Head of caudate nucleus (tissue), 42 donors: Measurements from ENCODE around the gene GRID1.

ENCODE experiments used
- DNase-seq, 42 donors: peaks; one replicate each; pipeline versions ENCODE4 v3.0.0 to v3.0.0-alpha.2; 2020 to 2021; ENCODE audit warnings: mixed read lengths in 7 of 42
- intact Hi-C: fragments of 100-400 bp; cut with DNase I; formaldehyde crosslinking; loops from one replicate; pipeline ENCODE4 v1.15.0; 2022

GRID1 gene

DNA sequence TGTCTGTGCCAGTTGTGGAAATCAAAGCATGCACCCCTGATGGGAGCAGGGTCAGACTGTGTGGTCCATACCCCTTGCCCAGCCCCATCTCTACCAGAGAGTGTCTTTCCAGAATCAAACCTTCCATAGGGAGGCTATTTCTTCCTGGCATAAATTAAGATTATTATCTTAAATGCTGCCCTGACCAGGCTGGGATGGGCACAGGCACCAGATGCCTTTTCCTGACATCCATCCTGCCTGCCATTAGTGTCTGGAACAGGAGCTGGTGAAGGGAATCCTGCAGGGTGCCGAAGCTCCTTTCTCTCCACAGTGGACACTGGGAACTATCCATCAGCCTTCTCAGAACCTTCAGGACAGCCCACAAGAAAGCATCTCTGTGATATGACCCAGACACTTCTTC is 296.3 kb downstream of the GRID1 start:
- peak in 3 of 42 donors; percentile 0 to 14 (median 3) for DNase-seq
- intact Hi-C loops = no loop called here

DNA sequence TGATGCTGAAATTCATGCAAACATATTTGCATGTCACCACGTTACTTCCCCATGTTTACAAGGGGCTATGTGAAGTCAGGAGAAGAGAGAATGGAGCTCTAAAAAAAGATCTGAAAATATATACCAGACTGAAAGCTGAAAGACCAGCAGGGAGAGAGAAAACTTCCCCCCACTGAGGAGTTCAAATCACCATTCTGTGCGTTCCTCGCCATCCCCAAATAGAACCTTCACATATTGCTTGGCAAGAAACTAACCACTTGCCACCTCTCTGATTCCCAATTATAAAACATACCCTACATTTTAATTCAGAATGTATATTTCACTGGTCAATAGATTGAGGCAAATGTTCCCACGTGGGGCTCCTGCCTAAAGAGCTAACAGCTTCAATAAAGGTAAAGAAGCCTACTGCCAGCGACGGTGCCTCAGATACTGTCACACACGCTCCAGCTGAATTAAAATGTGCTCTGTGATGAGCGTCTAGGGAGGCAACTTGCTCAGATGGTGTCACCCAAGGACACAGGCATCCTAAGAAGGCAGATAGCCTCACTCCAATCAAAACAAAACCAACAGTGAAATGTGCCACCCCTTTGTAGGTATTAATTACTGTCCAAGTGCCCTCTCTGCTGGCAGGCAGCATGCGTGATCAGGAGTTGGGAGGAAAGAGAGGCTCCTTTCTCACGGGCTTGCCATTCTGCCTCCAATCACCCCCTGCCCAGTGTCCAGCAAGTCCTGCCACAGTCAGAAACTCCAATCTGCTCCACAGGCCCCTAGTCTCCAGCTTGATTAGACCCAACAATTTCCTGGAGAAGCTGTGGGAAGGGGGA is 298.2 kb downstream of the GRID1 start:
- intact Hi-C loops = no loop called here
- peak in 13 of 42 donors; percentile 1 to 65 (median 43) for DNase-seq

DNA sequence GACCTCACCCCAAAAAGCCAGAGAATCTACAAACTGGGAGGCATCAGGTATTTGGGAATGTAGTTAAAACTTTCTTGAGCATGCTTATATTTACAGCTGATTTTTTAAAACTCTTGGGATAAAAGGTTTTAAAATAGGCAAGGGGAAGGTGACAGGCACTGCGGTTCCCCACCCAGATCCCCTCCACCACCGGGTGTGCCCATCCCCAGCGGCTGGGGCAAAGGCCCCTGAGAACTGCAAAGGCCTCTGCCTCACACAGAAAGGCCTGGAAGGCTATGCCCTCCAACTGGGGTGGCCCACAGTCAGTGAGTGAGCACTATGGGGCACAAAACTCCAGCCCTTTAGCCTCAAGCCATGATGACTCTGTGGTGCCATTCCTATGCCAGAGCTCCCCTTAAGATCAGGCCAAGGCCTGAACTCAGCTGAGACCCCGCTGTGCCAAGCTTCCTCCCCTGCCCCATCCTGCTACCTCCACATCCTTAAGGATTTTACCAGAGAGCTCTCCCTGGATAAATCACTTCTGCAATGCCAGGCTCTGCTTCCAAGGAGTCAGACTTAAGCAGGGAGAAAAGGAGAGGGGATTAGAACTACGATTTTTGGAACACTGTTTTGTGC is 299.1 kb downstream of the GRID1 start:
- DNase-seq = peak in 4 of 42 donors; percentile 3 to 16 (median 10)
- intact Hi-C loops = no loop called here

DNA sequence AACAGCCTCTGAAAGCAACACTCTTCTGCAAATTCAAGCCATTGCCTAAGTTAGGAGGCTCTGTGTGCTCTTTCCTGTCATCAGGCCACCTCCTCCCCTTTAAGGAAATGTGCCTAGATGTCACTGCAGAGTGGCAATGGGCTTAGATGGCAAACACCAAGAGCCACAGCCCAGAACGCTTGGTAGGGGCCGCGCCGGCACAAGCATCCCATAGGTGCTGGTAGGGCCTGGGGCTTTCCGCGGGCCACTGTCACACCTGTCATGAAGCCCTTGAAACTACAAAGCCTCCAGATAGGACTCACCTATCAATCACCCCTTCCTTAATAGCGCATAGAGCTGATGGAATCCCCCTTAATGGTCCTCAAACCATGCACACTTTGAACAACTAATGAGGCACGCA is 299.9 kb downstream of the GRID1 start:
- DNase-seq = peak in 3 of 42 donors; percentile 3 to 9 (median 7)
- intact Hi-C loops = no loop called here

DNA sequence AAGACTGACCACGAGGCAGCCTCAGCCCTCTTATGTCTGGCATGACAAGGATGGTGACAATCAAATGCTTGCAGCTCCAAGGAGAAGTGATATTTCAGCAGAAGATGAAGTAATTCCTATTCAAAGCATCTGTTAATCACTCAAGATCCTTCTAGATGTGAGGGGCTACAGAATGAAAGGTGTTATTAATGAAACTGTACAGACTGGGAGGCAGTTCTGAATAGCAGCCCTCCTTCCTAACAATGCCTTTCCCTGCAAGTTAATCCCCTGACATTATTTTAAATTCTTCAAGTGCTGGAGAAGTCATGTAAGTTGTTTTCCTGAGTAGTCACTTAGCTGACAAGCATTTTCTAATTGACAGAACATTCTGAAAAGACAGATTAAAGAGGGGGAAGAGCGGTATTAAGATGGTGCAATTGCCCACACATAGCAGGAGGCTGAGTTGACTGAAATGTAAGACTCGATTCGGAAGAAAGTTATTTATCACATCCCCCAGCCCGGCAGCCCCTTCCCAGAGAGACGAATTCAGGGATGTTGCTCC is 300.8 kb downstream of the GRID1 start:
- intact Hi-C loops = no loop called here
- DNase-seq = peak in 3 of 42 donors; percentile 21 to 33 (median 23)

DNA sequence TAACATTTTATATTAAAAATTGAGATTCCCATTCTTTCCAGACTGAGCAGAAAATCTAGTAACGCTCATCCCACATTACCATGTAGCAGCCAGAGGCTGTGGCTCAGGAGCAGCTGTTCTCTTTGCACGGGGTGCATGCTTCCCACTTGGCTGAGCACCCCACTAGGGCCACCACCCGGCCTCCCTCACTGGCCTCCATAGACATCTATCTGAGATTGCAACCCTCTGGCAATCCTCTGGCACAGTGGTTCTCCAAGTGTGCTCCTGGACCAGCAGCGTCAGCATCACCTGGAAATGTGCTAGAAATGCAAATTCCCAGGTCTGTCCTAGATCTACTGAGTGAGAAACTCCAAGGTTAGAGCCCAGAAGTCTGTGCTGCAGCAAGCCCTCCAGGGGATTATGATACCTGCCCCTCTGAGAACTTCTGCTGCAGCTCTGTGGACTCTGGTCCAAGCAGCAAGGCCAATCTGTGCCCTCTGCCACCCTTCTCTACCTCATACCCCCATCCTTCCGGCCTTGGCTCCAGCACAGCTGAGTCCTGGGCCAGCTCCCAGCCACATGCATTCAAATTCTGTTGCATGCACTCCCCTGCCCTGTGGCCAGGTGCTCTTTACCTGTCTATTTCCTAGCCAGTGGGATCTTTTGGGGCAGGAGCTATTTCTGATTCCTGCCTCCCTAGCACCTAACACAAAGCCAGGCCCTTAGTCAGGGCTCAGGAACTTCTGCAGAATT is 301.5 kb downstream of the GRID1 start:
- peak in 5 of 42 donors; percentile 9 to 25 (median 19) for DNase-seq
- intact Hi-C loops = no loop called here

DNA sequence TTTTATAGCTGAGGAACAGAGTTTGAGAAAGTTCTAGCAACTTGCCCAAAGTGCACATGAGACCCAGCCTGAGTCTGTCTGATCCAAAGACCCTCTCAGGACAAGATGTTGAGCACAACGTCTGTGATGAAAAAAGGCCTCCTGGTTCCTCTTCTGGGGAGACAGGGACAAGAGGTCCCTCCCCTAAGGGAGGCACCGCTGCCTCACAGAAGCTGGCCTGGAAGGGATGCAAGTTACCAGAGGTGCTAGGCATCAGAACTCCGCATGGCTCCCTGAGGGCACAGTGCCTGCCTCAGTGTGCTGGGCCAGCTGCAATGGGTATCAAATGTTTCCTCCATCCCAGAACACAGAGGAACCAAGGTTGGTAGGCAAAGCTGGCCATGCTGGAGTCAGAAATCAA is 302.4 kb downstream of the GRID1 start:
- intact Hi-C loops = no loop called here
- peak in 3 of 42 donors; percentile 0 to 13 (median 8) for DNase-seq

DNA sequence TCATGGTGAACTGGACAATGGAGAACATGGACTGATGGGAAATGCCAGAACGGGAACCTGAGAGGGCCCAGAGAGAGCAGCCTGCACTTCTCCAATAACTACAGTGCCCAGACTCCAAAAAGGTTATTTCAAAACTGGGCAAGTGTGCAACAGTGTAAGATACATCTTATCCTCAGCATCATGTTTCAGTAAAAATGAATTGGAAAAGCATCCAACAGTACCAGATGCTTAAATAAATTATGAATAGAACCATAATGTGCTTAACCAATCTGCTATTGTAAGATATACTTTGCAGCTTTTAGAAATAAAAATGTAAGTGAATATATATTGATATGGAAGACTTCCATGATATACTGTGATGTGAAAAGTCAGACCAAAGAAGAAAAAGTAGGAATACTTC is 303.3 kb downstream of the GRID1 start:
- peak in 2 of 42 donors; percentile 5 to 9 for DNase-seq
- intact Hi-C loops = no loop called here

DNA sequence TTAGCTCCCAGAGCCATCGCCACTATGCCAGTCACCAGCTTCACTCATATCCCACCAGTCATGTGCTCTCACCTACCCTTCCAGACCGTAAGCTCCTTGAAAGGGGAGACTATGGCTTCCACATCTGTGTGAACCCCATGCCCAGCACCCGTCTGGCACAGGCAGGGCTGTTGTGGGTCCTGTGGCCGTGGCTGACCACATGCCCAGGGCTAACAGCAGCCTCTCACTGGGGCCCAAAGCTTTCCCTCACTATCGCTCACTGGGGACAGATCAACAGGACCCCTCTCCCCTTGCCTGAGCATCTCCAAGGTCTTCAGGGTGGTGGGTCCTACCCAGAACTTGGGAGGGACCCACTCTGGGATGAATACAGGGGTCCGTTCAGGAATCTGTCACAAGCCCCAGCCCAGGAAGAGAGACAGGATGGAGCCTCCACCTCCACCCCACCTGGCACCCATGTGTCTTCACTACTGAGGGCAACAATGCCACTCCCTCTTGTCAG is 303.9 kb downstream of the GRID1 start:
- intact Hi-C loops = no loop called here
- peak in 4 of 42 donors; percentile 2 to 14 (median 2) for DNase-seq

DNA sequence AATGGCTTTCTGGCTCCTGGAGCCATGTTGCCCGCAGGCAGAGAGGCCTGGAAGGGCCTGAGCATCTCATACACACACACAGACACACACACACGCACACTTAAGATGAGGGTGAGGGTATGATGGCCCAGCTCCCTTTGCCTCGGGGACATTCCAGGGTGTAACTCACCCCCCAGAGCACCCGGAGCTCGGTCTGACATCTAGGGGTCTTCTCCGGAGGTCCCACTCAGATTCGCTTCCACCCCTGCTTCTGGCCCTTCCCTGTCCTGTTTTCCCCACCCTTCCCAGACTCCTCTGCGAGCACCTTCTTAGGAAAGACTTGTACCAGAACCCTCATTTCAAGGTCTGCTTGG is 304.4 kb downstream of the GRID1 start:
- intact Hi-C loops = no loop called here
- peak in 3 of 42 donors; percentile 0 to 8 (median 3) for DNase-seq

DNA sequence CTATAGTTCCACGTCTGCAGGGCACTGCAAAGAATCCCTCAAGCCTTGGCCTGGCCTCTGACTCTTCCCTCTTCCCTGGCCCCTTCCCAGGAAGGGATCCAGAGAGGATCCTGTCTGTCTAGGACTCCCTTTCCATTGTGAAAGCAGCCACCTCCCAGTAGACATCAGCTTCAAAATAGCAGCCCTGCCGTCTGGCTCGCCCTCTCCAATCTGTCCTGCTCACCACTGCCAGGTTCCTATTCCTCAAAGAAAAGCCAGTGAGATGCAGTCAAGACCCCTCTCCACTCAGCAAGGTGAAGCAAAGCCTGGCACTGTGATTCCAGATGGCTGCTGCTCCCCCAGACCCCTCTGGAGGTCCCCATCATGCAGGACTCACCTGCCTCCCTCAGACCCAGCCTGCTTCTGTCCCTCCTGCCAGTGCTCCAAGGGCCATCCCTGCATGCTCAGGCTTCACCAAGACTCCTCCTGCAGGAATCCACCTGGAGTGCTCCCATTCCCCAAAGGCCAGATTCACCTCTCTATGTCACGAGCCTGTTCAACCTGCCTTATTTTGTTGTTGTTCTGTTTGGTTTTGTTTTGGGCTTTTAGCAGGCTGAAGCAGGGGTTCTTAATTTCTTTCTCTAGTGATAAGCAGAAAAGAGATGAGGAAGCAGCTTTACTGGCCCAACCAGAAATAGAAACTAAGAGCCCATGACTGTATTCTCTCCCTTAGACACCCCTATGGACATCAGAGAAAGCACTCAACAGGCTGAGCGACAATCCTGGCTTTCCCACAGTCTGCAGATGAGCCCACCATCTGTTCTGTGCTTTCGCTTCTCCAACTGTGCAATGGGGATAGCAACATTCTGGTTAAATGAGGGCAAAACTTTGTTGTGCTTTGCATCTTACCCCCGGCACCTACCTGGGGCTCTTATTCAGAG is 305.1 kb downstream of the GRID1 start:
- intact Hi-C loops = no loop called here
- DNase-seq = peak in 4 of 42 donors; percentile 1 to 15 (median 9)

DNA sequence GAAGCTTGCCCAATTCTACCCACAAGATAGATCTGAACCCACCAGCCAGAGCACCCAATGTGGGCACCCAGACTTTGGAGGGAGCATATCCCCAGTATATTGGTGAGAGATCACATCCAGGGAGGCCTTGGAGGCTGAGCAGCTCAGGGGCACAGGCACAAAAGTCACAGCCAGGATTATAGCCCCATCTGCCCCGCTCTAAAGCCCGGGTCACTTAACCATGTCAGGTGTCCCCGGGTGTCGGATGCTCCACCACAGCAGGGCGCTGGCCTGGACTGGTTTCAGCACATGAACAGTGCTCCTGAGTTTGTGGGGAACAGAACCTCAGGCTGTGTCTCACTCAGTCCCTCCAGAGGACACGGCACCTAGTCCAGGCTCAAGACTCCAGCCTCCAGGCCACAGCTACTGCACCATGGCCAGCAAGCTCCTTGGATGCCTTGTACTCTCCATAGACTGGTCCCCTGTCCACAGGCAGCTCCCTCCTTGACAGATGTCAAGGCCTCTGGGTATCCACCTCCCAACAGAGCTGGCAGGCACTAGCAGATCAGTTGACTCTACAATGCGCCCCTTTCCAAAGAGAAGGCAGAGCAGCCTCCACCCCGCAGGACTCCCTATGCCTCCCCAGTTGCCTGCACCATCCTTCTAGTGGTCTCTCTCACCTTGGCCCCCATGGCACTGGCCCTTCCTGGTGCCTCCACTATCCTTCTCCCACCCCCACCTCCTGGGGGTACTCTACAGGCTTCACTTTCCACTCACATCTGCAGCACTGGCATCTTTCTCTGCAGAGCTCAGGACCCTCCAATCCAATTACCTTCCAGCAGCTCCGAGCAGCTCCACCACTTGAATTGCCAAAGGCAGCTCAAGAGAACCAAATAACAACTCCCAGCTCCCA is 306.0 kb downstream of the GRID1 start:
- intact Hi-C loops = no loop called here
- DNase-seq = peak in 4 of 42 donors; percentile 5 to 18 (median 10)

DNA sequence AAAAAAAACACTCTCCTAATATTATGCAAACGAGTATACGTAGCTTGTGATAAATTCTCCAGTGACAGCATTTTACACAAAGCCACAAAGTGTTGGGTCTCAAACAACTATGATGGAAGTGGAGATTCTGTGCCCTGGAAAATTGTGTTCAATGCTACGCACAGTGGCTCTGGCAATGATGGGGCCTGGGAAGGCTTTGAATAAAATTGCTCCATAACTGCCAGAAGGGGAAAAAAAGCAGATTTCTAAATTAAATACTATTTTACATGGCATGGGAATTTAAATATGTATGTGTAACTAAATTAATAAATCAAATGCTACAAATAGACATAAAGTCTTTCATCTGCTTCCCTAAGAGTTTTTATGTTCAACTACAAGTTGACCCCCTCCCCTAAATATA is 306.7 kb downstream of the GRID1 start:
- DNase-seq = no peak
- intact Hi-C loops = no loop called here

DNA sequence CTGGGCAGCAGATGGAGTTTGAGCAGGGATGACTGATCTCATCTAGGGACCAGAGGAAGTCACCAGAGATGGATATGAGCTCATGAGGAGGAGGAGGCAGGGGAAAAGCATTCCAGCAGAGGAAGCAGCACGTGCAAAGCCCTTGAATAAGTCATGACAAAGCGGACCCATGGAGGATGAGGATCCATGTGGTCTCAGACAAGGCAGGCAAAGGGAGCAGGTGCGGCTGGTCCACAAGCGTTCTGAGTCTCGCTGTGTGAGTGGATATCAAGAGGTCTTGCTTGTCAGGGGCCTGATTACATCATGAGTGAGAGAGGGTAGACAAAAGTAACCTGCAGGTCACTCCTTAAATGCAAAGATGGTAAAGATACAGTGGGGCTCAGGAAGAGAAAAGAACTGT is 307.6 kb downstream of the GRID1 start:
- intact Hi-C loops = no loop called here
- peak in 4 of 42 donors; percentile 1 to 14 (median 8) for DNase-seq

DNA sequence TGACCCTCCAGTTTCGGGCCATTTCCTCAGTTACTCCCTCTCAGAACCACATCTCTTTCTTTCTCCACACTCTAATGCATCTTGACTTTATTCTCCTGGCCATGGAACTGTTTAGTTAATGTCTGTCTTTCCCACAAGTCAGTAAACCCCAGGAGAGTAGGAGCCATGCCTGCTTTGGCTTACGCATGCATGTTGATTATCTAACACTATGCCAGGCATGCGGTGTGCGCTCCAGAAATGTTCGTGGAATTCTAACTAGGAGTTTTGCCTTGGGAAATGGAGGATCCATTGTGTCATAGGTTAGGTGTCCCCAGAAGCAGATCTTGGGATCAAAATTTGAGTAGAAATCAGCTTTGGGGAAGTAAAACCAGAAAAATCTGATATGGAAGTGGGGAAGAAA is 308.9 kb downstream of the GRID1 start:
- DNase-seq = peak in 2 of 42 donors; percentile 4 to 7
- intact Hi-C loops = no loop called here

DNA sequence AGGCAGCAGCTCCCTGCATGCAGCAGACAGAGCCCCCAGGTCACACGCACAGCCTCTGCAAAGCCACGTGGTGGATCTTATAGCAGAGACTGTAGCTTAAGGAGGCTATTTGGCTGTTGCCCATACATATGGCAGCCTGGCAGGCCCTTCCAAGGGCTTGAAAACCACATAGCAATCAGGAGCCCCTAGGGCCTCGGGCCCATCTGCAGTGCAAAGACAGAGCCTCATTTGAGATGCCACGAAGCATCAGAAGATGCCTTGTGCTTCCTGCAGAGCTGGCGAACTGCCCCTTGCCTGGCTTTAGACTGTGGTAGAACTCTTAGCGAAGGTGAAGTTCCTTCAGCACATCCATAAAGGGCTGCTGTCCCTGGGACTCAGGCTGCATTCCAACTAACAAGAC is 309.9 kb downstream of the GRID1 start:
- DNase-seq = peak in 2 of 42 donors; percentile 15 to 29
- intact Hi-C loops = no loop called here

DNA sequence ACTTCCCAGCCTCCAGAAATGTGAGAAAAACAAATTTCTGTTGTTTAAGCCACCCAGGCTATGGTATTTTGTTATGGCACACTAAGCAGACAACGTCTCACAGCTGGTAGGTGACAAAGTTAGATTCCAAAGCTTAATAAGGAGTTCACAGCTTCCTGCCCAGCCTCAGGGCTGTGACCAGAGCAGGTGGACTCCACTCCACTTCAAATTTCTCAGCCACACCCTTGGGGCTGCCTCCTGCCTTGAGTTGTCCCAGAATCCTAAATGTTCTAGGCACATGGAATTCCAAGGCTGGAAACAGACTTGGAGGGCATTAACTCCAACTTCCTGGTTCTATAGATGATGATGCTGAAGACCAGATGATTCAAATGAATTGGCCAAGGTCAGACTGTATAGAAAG is 310.7 kb downstream of the GRID1 start:
- DNase-seq = peak in 2 of 42 donors; percentile 5 to 9
- intact Hi-C loops = no loop called here
